ENCODE data around the gene PIP.
"Not testable (repeated sequence)": the region's sequence is repeated elsewhere in the genome, so short reads cannot be mapped to it uniquely, and the experiment has no call there.

PIP gene

DNA sequence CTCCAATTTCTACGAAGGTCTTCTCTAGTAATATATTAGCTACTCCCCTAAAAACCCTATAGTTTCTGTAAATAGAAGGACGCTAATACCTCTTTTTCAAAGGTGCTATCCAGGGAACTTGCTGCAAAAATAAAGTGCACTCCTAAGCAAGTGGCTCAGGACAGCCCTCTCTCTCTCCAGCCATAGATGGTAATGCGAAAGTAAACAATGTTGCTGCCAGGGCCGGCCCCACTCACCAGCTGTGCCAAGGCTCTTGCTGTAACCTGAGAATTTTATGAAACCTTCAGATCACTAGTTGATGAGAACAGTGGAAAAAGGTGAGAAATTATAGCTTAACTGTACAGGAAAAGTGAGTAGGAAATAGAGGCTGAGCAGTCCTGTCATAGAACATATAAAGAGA is 40.5 kb downstream of the PIP start:
- H3K4me1 ChIP-seq (ENCODE audit: control insufficient read depth, insufficient read depth, low read length), result no peaks in the 10 kb centered on the region
- H3K4me3 ChIP-seq (ENCODE audit: insufficient read depth, low read depth, low read length), result no peak overlapping the region
- WGBS, 2 experiments, result 79 to 80% methylated on average over 4 of the region's 4 CpGs
- H3K27ac ChIP-seq (ENCODE audit: insufficient read depth, low read depth, low read length, poor library complexity, severe bottlenecking), result no peak overlapping the region
- H3K9me3 ChIP-seq (ENCODE audit: control insufficient read depth, low read length), result no peaks in the 10 kb centered on the region
- H3K36me3 ChIP-seq (ENCODE audit: control insufficient read depth, insufficient read depth, low read length), result no peaks in the 10 kb centered on the region
- H3K27me3 ChIP-seq (ENCODE audit: control insufficient read depth, insufficient read depth, low read length, poor library complexity, severe bottlenecking), result no peaks in the 10 kb centered on the region

DNA sequence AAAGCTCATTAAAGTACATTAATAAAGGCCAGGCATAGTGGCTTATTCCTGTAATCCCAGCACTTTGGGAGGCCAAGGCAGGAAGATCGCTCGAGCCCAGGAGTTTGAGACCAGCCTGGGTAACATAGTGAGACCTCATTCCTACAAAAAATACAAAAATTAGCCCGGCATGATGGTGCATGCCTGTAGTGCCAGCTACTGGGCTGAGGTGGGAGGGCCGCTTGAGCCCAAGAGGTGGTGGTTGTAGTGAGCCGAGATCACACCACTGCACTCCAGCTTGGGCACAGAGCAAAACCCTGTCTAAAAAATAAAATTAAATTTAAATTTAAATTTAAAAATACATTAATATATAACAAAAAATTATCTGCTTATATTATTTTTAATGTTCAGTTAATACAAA is 44.3 kb downstream of the PIP start:
- WGBS, 2 experiments, result 91 to 93% methylated on average over 5 of the region's 5 CpGs
- H3K27ac ChIP-seq (ENCODE audit: insufficient read depth, low read depth, low read length, poor library complexity, severe bottlenecking), result no peak overlapping the region

DNA sequence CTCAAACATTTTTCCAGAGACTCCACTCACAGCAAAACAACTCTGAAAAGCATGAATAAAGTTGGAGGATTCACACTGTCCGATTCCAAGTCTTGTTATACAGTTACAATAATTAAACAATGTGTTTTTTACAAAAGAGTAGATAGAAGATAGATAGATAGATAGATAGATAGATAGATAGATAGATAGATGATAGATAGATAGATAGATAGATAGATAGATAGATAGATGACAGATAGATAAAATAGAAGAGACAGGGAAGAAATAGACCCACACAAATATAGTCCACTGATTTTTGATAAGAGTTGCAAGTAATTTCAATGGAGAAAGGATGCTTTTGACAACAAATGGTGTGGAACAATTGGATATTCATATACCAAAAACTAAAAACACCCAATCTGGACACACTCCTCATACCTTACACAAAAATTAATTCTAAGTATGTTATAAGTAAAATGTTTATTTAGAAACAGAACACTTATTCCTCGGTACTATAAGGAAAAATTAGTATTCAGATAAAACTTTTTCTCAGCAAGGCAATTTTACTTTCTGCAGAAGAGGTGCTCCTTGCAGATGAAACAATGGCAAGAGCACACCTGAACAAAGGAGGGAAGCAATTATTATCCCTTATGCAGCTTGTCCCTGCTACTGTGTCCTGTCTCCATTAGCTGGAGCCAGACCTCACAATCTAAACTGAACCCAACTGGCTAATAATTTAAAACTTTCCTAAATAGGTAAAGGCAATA is 45.7 kb downstream of the PIP start:
- no peak overlapping the region for H3K27ac ChIP-seq (ENCODE audit: insufficient read depth, low read depth, low read length, poor library complexity, severe bottlenecking)
- no peaks in the 10 kb centered on the region for H3K9me3 ChIP-seq (ENCODE audit: control insufficient read depth, low read length)
- H3K27me3 ChIP-seq (ENCODE audit: control insufficient read depth, insufficient read depth, low read length, poor library complexity, severe bottlenecking), result no peaks in the 10 kb centered on the region
- WGBS, 2 experiments, result no CpG with 5 or more reads among the region's 2 CpGs
- H3K36me3 ChIP-seq (ENCODE audit: control insufficient read depth, insufficient read depth, low read length), result no peaks in the 10 kb centered on the region
- H3K4me1 ChIP-seq (ENCODE audit: control insufficient read depth, insufficient read depth, low read length), result no peaks in the 10 kb centered on the region
- no peak overlapping the region for H3K4me3 ChIP-seq (ENCODE audit: insufficient read depth, low read depth, low read length)

More for the DNA sequence above, 44.3 kb downstream of the PIP start:
- no peaks in the 10 kb centered on the region for H3K36me3 ChIP-seq (ENCODE audit: control insufficient read depth, insufficient read depth, low read length)
- H3K27me3 ChIP-seq (ENCODE audit: control insufficient read depth, insufficient read depth, low read length, poor library complexity, severe bottlenecking), result no peaks in the 10 kb centered on the region
- H3K4me3 ChIP-seq (ENCODE audit: insufficient read depth, low read depth, low read length), result no peak overlapping the region
- no peaks in the 10 kb centered on the region for H3K4me1 ChIP-seq (ENCODE audit: control insufficient read depth, insufficient read depth, low read length)
- no peaks in the 10 kb centered on the region for H3K9me3 ChIP-seq (ENCODE audit: control insufficient read depth, low read length)

DNA sequence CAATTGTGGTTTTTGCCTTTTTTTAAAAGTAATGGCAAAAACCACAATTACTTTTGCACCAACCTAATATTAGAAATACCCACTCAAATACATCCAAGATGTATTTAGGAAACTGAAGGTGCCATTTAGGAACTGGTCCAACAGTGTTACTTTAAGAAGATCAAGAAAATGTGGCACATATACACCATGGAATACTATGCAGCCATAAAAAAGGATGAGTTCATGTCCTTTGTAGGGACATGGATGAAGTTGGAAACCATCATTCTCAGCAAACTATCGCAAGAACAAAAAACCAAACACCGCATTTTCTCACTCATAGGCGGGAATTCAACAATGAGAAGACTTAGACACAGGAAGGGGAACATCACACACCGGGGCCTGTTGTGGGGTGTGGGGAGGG is 48.9 kb downstream of the PIP start:
- H3K4me3 ChIP-seq (ENCODE audit: insufficient read depth, low read depth, low read length); H3K4me1 ChIP-seq (ENCODE audit: control insufficient read depth, insufficient read depth, low read length); H3K36me3 ChIP-seq (ENCODE audit: control insufficient read depth, insufficient read depth, low read length); H3K9me3 ChIP-seq (ENCODE audit: control insufficient read depth, low read length); H3K27ac ChIP-seq (ENCODE audit: insufficient read depth, low read depth, low read length, poor library complexity, severe bottlenecking); H3K27me3 ChIP-seq (ENCODE audit: control insufficient read depth, insufficient read depth, low read length, poor library complexity, severe bottlenecking): not testable (repeated sequence)
- WGBS, 2 experiments, result 94 to 96% methylated on average over 3 to 4 of the region's 4 CpGs

DNA sequence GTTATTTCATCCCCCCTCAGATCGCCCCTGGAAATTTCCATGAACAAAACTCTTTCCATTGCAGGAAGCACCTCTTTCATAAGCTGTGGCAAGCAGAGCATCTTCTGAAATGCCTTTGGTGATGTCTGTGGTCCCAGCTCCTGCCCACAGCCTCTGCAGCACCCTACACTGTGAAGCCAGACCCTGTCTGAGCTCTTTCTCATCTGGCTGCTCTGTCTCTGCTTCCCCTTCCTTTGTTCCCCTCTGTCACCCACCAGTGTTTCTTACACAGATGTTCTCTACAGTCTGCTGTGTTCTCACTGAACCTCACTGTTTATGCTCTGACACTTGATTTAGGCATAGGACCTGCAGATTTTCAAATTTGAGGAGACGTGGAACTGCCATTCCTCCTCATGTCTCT is 49.5 kb downstream of the PIP start:
- H3K4me1 ChIP-seq (ENCODE audit: control insufficient read depth, insufficient read depth, low read length), result no peaks in the 10 kb centered on the region
- H3K9me3 ChIP-seq (ENCODE audit: control insufficient read depth, low read length), result no peaks in the 10 kb centered on the region
- H3K36me3 ChIP-seq (ENCODE audit: control insufficient read depth, insufficient read depth, low read length), result no peaks in the 10 kb centered on the region
- WGBS, 2 experiments, result 94 to 97% methylated on average over 2 of the region's 2 CpGs
- no peak overlapping the region for H3K4me3 ChIP-seq (ENCODE audit: insufficient read depth, low read depth, low read length)
- H3K27ac ChIP-seq (ENCODE audit: insufficient read depth, low read depth, low read length, poor library complexity, severe bottlenecking), result no peak overlapping the region
- H3K27me3 ChIP-seq (ENCODE audit: control insufficient read depth, insufficient read depth, low read length, poor library complexity, severe bottlenecking), result no peaks in the 10 kb centered on the region

DNA sequence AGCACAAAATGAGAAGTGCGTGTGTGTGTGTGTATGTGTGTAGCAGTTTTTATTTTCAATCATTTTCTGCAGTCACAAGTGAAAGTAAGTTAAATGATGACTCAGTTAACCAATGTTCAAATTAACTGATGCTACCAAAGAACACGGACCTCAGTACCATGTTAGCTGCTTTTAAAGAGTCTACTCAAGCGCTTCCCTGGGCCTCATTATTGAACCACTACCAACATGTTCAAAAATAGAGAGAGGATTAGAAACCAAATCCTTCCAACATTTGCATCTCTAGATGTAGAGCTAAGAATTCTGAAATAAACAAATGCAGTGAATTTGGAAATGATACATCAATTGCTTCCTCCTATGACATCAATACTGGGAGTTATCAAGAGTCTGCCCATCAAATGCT is 51.1 kb downstream of the PIP start, which contains the start of gene TAS2R39:
Gene TAS2R39 (plus strand): TSS at position 396 of the 400 bp plus-strand sequence. CDS start 0 bp downstream, at position 396.
- Histone ChIP-seq H3K9me3 (ENCODE audit: control insufficient read depth, low read length) (no peaks in the 10 kb centered on the region), H3K27me3 (ENCODE audit: control insufficient read depth, insufficient read depth, low read length, poor library complexity, severe bottlenecking) (no peaks in the 10 kb centered on the region), H3K36me3 (ENCODE audit: control insufficient read depth, insufficient read depth, low read length) (no peaks in the 10 kb centered on the region), H3K27ac (ENCODE audit: insufficient read depth, low read depth, low read length, poor library complexity, severe bottlenecking) (no peak within 1 kb of the TSS), H3K4me1 (ENCODE audit: control insufficient read depth, insufficient read depth, low read length) (no peaks in the 10 kb centered on the region), H3K4me3 (ENCODE audit: insufficient read depth, low read depth, low read length) (no peak within 1 kb of the TSS)
- WGBS, 2 experiments, result 93 to 97% methylated on average over 3 of the region's 3 CpGs

DNA sequence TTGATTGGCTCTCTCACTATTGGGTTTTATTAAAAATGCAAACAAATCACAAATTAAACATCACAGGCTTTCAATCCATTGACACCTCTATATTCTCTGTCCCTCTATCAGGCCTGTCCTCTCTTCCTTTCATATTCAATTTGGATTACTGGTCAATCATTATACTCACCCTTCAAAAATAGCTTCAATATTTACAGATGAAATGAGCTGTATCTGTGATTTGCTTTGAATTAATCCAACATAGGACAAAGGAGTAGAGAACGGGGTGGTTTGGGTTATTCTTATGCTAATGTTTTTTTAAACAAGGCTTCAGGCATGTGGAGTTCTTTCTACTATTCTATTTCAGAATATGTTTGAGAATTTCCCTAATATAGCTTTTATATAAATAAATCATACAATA is 53.7 kb downstream of the PIP start:
- H3K4me1 ChIP-seq (ENCODE audit: control insufficient read depth, insufficient read depth, low read length), result no peaks in the 10 kb centered on the region
- no peak overlapping the region for H3K4me3 ChIP-seq (ENCODE audit: insufficient read depth, low read depth, low read length)
- no peaks in the 10 kb centered on the region for H3K9me3 ChIP-seq (ENCODE audit: control insufficient read depth, low read length)
- no peak overlapping the region for H3K27ac ChIP-seq (ENCODE audit: insufficient read depth, low read depth, low read length, poor library complexity, severe bottlenecking)
- H3K36me3 ChIP-seq (ENCODE audit: control insufficient read depth, insufficient read depth, low read length), result no peaks in the 10 kb centered on the region
- H3K27me3 ChIP-seq (ENCODE audit: control insufficient read depth, insufficient read depth, low read length, poor library complexity, severe bottlenecking), result no peaks in the 10 kb centered on the region
- WGBS, 2 experiments, result 56% methylated on average over 1 of the region's 1 CpG; no CpG with 5 or more reads in 1 of the 2 experiments

DNA sequence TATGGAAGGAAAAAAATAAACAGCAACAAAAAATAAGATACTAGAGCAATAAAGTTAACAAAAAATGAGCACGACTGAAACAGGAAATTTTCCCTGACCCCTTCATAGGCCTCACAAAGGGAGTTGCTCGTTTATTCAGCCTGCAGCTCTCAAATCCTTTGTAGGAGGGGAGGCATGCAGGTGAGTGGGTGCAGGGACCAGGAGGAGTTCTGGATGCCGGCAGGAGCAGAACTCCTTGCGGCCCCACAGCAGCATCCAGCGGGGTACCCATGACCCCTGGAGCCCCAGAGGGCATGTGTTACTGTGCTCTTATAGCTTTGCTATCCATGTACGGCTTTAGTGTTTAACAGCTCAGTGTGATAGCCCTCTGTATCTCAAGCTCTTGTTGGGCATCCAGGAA is 57.1 kb downstream of the PIP start:
- Histone ChIP-seq H3K36me3 (ENCODE audit: control insufficient read depth, insufficient read depth, low read length) (no peaks in the 10 kb centered on the region), H3K9me3 (ENCODE audit: control insufficient read depth, low read length) (no peaks in the 10 kb centered on the region), H3K4me1 (ENCODE audit: control insufficient read depth, insufficient read depth, low read length) (no peaks in the 10 kb centered on the region), H3K27ac (ENCODE audit: insufficient read depth, low read depth, low read length, poor library complexity, severe bottlenecking) (no peak overlapping the region), H3K4me3 (ENCODE audit: insufficient read depth, low read depth, low read length) (no peak overlapping the region), H3K27me3 (ENCODE audit: control insufficient read depth, insufficient read depth, low read length, poor library complexity, severe bottlenecking) (no peaks in the 10 kb centered on the region)
- 74 to 77% methylated on average over 6 of the region's 6 CpGs for WGBS, 2 experiments
